Naive B cell (primary cell): ENCODE measurements around the gene GHRH. TPM values are rescaled to one million over a fixed set of nuclear protein-coding genes. Genes with fewer than 3 reads are reported as not detected.

ENCODE experiments used
- ATAC-seq, 2 donors: fragments of 150-1000 bp; cut with Tn5 transposase; 2 replicates each; pipeline ENCODE4 v1.10.0; 2021; ENCODE audit warnings: low read depth in 2 of 2, mild to moderate bottlenecking in 2 of 2, moderate library complexity in 2 of 2
- DNase-seq: peaks from one replicate; pipeline ENCODE4 v3.0.0; 2022
- H3K27ac Mint-ChIP-seq, 6 donors: one replicate each; pipeline ENCODE4 v1.8.0; 2020 to 2022; ENCODE audit warnings: mild to moderate bottlenecking in 6 of 6, mixed read lengths in 6 of 6, moderate library complexity in 5 of 6, inconsistent platforms in 2 of 6
- H3K27me3 Mint-ChIP-seq, 3 donors: one replicate each; pipeline ENCODE4 v1.8.0; 2021 to 2022; ENCODE audit warnings: mixed read lengths in 3 of 3, mild to moderate bottlenecking in 1 of 3
- H3K36me3 Mint-ChIP-seq, 2 donors: one replicate each; pipeline ENCODE4 v1.8.0; 2020 to 2022; ENCODE audit warnings: mixed read lengths in 2 of 2, inconsistent platforms in 1 of 2, mild to moderate bottlenecking in 1 of 2
- H3K4me1 Mint-ChIP-seq, 3 donors: one replicate each; pipeline ENCODE4 v1.8.0; 2020 to 2022; ENCODE audit warnings: mixed read lengths in 3 of 3, inconsistent platforms in 1 of 3, mild to moderate bottlenecking in 1 of 3, moderate library complexity in 1 of 3
- H3K4me3 Mint-ChIP-seq, 8 donors: one replicate each; pipeline ENCODE4 v1.8.0; 2020 to 2022; ENCODE audit warnings: mild to moderate bottlenecking in 8 of 8, mixed read lengths in 8 of 8, moderate library complexity in 8 of 8, inconsistent platforms in 2 of 8
- H3K9me3 Mint-ChIP-seq, 7 donors: one replicate each; pipeline ENCODE4 v1.8.0; 2020 to 2022; ENCODE audit warnings: mixed read lengths in 7 of 7, mild to moderate bottlenecking in 5 of 7, inconsistent platforms in 2 of 7, moderate library complexity in 1 of 7
- polyA plus RNA-seq, 6 donors: library from polyadenylated mRNA; unstranded; fragments of 300-500 nt; fragmentation: Illumina TruSeq; gene quantifications; one replicate each; pipeline ENCODE4 v1.2.3, GENCODE V29; 2021; ENCODE audit warnings: low read depth in 6 of 6

Gene GHRH
- polyA plus RNA-seq, 6 donors from 2014 or later, result not detected

- peak overlapping the region in 1 of 6 donors; percentile 81 for H3K27ac Mint-ChIP-seq
- H3K4me3 Mint-ChIP-seq, result peak overlapping the region in 1 of 8 donors; percentile 33
- no peaks in the 10 kb centered on the region for H3K36me3 Mint-ChIP-seq
- H3K27me3 Mint-ChIP-seq, result peaks cover 0 to 11% (median 0%) of the 10 kb centered on the region in 3 donors
- ATAC-seq (no peak), DNase-seq (no peak)
- peaks cover 0 to 7% (median 4%) of the 10 kb centered on the region in 3 donors for H3K4me1 Mint-ChIP-seq
- no peaks in the 10 kb centered on the region for H3K9me3 Mint-ChIP-seq
Measured at GRCh38 chr20:37284691-37285161, 23.1 kb upstream of the GHRH start.

GRCh38 chr20:37283530-37284195 lies 22.0 kb upstream of the GHRH start:
- no peaks in the 10 kb centered on the region for H3K9me3 Mint-ChIP-seq
- DNase-seq (no peak), ATAC-seq (no peak)
- H3K36me3 Mint-ChIP-seq, result no peaks in the 10 kb centered on the region
- H3K27ac Mint-ChIP-seq, result no peak overlapping the region
- peaks cover 0 to 11% (median 0%) of the 10 kb centered on the region in 3 donors for H3K27me3 Mint-ChIP-seq
- H3K4me1 Mint-ChIP-seq, result peaks cover 0 to 1% (median 0%) of the 10 kb centered on the region in 3 donors
- H3K4me3 Mint-ChIP-seq, result no peak overlapping the region

- no peak for ATAC-seq
- Mint-ChIP-seq H3K9me3 (no peaks in the 10 kb centered on the region), H3K36me3 (no peaks in the 10 kb centered on the region), H3K27ac (no peak overlapping the region), H3K27me3 (peaks cover 0 to 9% (median 0%) of the 10 kb centered on the region in 3 donors), H3K4me1 (peaks cover 0 to 2% (median 0%) of the 10 kb centered on the region in 3 donors), H3K4me3 (no peak overlapping the region)
- DNase-seq, result no peak
Measured at GRCh38 chr20:37282556-37282955, 20.9 kb upstream of the GHRH start.

GRCh38 chr20:37280403-37280802 lies 18.8 kb upstream of the GHRH start:
- Mint-ChIP-seq H3K27ac (peak overlapping the region in 1 of 6 donors; percentile 26), H3K4me1 (peaks cover 13 to 23% (median 18%) of the 10 kb centered on the region in 3 donors), H3K4me3 (no peak overlapping the region), H3K9me3 (no peaks in the 10 kb centered on the region), H3K36me3 (no peaks in the 10 kb centered on the region), H3K27me3 (no peaks in the 10 kb centered on the region)
- DNase-seq (no peak), ATAC-seq (no peak)

DNA sequence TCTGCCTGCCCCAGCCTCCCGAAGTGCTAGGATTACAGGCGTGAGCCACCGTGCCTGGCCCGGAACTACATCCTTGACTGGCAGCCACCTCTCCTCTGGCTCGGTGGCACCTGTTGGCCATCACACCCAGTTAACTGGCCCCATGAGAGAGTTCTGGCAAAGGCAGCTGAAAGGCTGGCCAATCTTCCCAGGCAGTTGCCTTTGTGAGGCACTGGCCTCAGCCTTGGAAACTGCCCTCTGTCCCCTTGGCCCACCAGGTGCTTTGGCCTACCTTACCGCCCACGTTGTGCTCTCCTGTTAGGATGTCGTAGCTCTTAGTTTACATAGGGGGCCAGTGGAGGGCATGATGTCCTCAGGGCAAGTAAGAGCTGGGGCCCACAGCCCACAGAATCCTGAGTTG lies 18.2 kb upstream of the GHRH start:
- H3K4me1 Mint-ChIP-seq, result peaks cover 19 to 29% (median 23%) of the 10 kb centered on the region in 3 donors
- DNase-seq, result no peak
- ATAC-seq, result no peak
- no peak overlapping the region for H3K4me3 Mint-ChIP-seq
- no peaks in the 10 kb centered on the region for H3K9me3 Mint-ChIP-seq
- no peaks in the 10 kb centered on the region for H3K27me3 Mint-ChIP-seq
- H3K36me3 Mint-ChIP-seq, result no peaks in the 10 kb centered on the region
- H3K27ac Mint-ChIP-seq, result peak overlapping the region in 1 of 6 donors; percentile 22

GRCh38 chr20:37278966-37279590 lies 17.5 kb upstream of the GHRH start:
- ATAC-seq, result no peak
- Mint-ChIP-seq H3K9me3 (no peaks in the 10 kb centered on the region), H3K36me3 (no peaks in the 10 kb centered on the region), H3K4me3 (no peak overlapping the region), H3K27me3 (no peaks in the 10 kb centered on the region), H3K27ac (peak overlapping the region in 1 of 6 donors; percentile 22), H3K4me1 (peaks cover 25 to 36% (median 31%) of the 10 kb centered on the region in 3 donors)
- no peak for DNase-seq

- H3K27ac Mint-ChIP-seq, result peak overlapping the region; percentile 57 to 96 (median 92)
- no peaks in the 10 kb centered on the region for H3K36me3 Mint-ChIP-seq
- no peaks in the 10 kb centered on the region for H3K27me3 Mint-ChIP-seq
- DNase-seq, result no peak
- no peak for ATAC-seq
- H3K9me3 Mint-ChIP-seq, result no peaks in the 10 kb centered on the region
- peaks cover 39 to 54% (median 46%) of the 10 kb centered on the region in 3 donors for H3K4me1 Mint-ChIP-seq
- H3K4me3 Mint-ChIP-seq, result peak overlapping the region in 7 of 8 donors; percentile 59 to 89 (median 74)
Measured at GRCh38 chr20:37277253-37277593, 15.6 kb upstream of the GHRH start.

DNA sequence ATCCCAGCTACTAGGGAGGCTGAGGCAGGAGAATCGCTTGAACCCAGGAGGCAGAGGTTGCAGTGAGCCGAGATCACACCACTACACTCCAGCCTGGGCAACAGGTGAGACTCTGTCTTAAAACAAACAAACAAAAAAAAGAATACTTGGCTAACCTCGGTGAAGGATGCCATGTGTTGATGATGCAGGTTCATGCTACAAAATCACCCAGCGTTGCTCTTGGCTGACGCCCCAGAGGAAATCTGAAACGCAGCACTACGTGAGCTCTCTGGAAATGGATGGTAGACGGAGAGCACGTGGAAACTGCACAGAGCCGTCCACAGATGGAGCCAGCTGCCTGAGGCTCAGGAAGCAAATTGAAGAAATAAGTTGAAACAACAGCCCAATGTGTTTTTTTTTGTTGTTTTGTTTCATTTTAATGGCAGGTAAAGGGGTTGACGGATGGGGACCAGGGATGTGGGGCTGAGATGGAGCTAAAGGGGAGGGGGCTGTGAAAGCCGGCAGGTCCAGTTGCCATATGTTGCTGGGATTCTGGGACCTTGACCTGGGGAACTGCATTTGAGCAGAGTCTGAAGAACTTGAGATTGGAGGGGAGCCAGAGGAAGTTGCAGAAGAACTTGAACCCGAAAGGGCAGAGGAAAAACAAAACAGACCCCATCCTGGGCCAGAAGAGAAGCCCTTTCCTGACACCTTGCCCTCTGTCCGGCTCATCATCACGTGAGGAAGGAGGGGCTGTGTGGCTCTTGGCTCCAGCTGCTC lies 15.1 kb upstream of the GHRH start:
- Mint-ChIP-seq H3K27me3 (no peaks in the 10 kb centered on the region), H3K27ac (peak overlapping the region; percentile 89 to 96 (median 94)), H3K4me3 (peak overlapping the region; percentile 32 to 89 (median 74)), H3K4me1 (peaks cover 39 to 55% (median 46%) of the 10 kb centered on the region in 3 donors), H3K36me3 (no peaks in the 10 kb centered on the region), H3K9me3 (no peaks in the 10 kb centered on the region)
- DNase-seq (peak; percentile 42), ATAC-seq (peak; percentile 77 to 80)

DNA sequence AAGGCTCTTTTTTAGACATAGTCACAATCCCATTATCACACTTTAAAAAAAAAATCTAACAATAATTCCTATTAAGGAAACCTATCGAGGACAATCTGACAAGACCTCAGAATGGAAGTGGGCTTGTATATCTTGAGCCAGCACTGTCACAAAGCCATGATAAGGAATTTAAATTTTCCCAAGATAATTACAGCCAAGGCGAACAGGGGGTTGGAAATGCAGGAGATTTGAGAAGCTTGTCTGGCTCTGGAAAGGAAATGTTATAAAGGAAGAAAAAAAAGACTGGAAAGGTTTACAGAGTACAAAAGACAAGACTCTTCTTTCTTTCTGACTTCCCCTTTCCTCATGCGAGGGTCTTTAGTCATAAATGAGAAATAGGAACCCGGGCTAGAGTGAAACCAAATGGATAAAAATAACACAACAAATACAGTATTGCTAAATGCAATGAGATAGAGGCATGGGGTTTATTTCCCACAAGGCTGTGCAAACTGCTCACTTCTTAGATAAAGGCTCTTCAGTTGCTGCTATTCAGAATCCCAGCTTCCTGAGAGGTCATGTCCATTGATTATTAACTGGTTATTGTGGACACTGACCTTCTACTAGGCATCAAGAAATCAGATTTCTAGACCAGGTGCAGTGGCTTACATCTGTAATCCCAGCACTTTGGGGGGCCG lies 13.4 kb upstream of the GHRH start:
- H3K27me3 Mint-ChIP-seq, result no peaks in the 10 kb centered on the region
- DNase-seq (peak; percentile 55), ATAC-seq (peak; percentile 68 to 69)
- H3K9me3 Mint-ChIP-seq, result no peaks in the 10 kb centered on the region
- peaks cover 52 to 72% (median 61%) of the 10 kb centered on the region in 3 donors for H3K4me1 Mint-ChIP-seq
- no peaks in the 10 kb centered on the region for H3K36me3 Mint-ChIP-seq
- H3K4me3 Mint-ChIP-seq, result peak overlapping the region in 7 of 8 donors; percentile 17 to 85 (median 44)
- peak overlapping the region; percentile 71 to 96 (median 94) for H3K27ac Mint-ChIP-seq

DNA sequence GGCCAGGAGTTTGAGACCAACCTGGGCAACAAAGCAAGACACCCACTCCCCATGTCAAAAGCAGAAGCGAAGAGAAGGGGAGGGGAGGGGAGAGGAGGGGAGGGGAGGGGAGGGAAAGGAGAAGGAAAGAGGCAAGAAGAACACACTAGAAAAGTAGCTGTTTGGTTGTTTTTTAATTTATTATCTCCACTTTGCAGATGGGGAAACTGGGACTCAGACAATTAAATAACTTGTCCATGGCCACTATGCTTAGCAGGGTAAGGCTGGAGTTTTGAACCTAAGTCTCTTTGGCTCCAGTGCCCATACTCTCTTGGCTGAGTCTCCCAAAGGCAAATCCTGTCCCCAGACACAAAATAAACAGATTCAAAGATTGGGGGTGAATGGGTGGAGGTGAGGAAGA lies 12.4 kb upstream of the GHRH start:
- peak overlapping the region in 3 of 8 donors; percentile 1 to 59 (median 47) for H3K4me3 Mint-ChIP-seq
- peaks cover 57 to 79% (median 66%) of the 10 kb centered on the region in 3 donors for H3K4me1 Mint-ChIP-seq
- no peaks in the 10 kb centered on the region for H3K27me3 Mint-ChIP-seq
- H3K36me3 Mint-ChIP-seq, result no peaks in the 10 kb centered on the region
- ATAC-seq, result no peak
- no peaks in the 10 kb centered on the region for H3K9me3 Mint-ChIP-seq
- peak overlapping the region; percentile 22 to 82 (median 64) for H3K27ac Mint-ChIP-seq
- no peak for DNase-seq

GRCh38 chr20:37271421-37271768 lies 9.8 kb upstream of the GHRH start:
- DNase-seq (no peak), ATAC-seq (no peak)
- H3K27me3 Mint-ChIP-seq, result peaks cover 0 to 7% (median 0%) of the 10 kb centered on the region in 3 donors
- H3K4me1 Mint-ChIP-seq, result peaks cover 48 to 66% (median 55%) of the 10 kb centered on the region in 3 donors
- peak overlapping the region in 1 of 6 donors; percentile 65 for H3K27ac Mint-ChIP-seq
- H3K36me3 Mint-ChIP-seq, result no peaks in the 10 kb centered on the region
- no peaks in the 10 kb centered on the region for H3K9me3 Mint-ChIP-seq
- H3K4me3 Mint-ChIP-seq, result no peak overlapping the region

DNA sequence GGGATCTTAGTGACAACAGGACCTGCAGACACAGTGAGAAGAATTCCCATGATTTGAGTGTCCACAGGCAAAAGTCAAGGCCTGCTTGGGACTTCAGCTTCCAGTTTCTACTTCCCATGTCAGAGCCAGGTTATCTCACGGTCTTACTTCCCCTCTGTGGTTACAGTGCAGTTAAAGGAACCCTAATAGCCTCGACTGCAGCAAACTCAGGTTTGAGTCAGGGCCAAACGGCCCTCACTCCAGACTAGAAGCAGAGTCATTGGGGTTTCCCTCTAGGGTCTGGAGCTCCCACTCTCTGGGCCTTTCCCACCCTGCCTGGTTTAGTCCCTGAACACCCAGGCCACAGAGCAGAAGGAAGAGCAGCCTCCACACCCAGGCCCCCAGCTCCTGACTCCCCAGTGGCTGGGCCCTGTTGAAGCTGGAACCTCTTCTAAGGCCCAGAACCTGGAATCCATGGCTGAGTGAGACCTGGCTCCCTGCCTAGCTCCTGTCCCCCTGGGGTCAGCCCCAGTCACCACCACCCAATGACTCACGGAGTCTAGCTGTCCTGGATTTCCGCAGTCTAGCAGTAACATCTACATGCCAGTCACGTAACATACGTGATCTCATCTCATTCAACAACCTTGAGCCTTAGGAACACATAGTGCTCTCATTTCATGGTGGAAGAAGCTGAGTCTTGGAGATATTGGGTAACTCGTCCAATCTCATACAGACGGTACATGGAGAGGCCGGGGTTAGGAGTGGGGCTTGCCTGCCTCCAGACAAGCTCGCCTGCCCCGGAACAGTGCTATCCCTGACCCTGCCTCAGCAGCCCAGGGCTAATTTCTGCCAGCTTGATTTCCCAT lies 9.2 kb upstream of the GHRH start:
- peaks cover 44 to 60% (median 50%) of the 10 kb centered on the region in 3 donors for H3K4me1 Mint-ChIP-seq
- H3K27me3 Mint-ChIP-seq, result peaks cover 0 to 7% (median 0%) of the 10 kb centered on the region in 3 donors
- H3K4me3 Mint-ChIP-seq, result peak overlapping the region in 4 of 8 donors; percentile 6 to 57 (median 36)
- H3K27ac Mint-ChIP-seq, result peak overlapping the region; percentile 47 to 92 (median 72)
- DNase-seq (peak; percentile 51), ATAC-seq (peak; percentile 72 to 74)
- no peaks in the 10 kb centered on the region for H3K9me3 Mint-ChIP-seq
- H3K36me3 Mint-ChIP-seq, result no peaks in the 10 kb centered on the region
